Lower lobe of right lung (tissue), 2 donors: ENCODE data around the gene BAHCC1. TPM values are rescaled to one million over a fixed set of nuclear protein-coding genes. Genes with fewer than 3 reads are reported as not detected.
A peak's percentile ranks its signal among the peaks of the same experiment; 100 is the strongest.

Experiments used
- ATAC-seq, 2 donors: fragments of 200-7000 bp; cut with Tn5 transposase; one replicate each; pipeline ENCODE4 v1.9.1; 2020 to 2022; ENCODE audit warnings: mild to moderate bottlenecking in 2 of 2, moderate library complexity in 2 of 2
- DNase-seq: peaks from one replicate; pipeline ENCODE4 v3.0.0-alpha.2; 2020
- H3K27ac ChIP-seq: fragments of 200-600 bp; one replicate; pipeline ENCODE4 v1.8.0; 2022
- H3K27me3 ChIP-seq: fragments of 200-600 bp; one replicate; pipeline ENCODE4 v1.8.0; 2022; ENCODE audit warnings: low read depth
- H3K36me3 ChIP-seq: fragments of 200-600 bp; one replicate; pipeline ENCODE4 v1.8.0; 2022; ENCODE audit warnings: mild to moderate bottlenecking
- H3K4me1 ChIP-seq: fragments of 200-600 bp; one replicate; pipeline ENCODE4 v1.8.0; 2022
- H3K4me3 ChIP-seq: fragments of 200-600 bp; one replicate; pipeline ENCODE4 v1.8.0; 2022; ENCODE audit warnings: mild to moderate bottlenecking
- H3K9me3 ChIP-seq: fragments of 200-600 bp; one replicate; pipeline ENCODE4 v1.8.0; 2022
- CTCF ChIP-seq: fragments of 200-600 bp; IDR thresholded peaks from one replicate; pipeline ENCODE4 v1.8.0; 2022; ENCODE audit warnings: antibody characterized with exemption, mild to moderate bottlenecking
- intact Hi-C: fragments of 100-400 bp; cut with DNase I; formaldehyde crosslinking; loops from one replicate; pipeline ENCODE4 v1.11.0; 2022
- microRNA-seq: library from miRNA; unstranded; fragments of <30 nt; microRNA quantifications from one replicate; pipeline ENCODE4 v1.2.0, GENCODE V29; 2020; ENCODE audit warnings: borderline number of aligned reads
- total RNA-seq: library from RNA; stranded (reverse); fragmentation: NEBNext Ultra II Directional; extraction: Animal tissue kit (Norgen Biotek cat#: 25700); gene quantifications from one replicate; pipeline ENCODE4 v1.2.1, GENCODE V29; 2021
- donor health status: DM: no; HTN: yes; CAD: no; lungs with severe emphysema.

BAHCC1 gene
- total RNA-seq, 1 donor from 2014 or later, result 19.9 TPM

GRCh38 chr17:81514739-81515529 lies 119.7 kb downstream of the BAHCC1 start:
- ATAC-seq (peak; percentile 55 to 58), DNase-seq (peak; percentile 89)
- Histone ChIP-seq H3K27ac (peak overlapping the region; percentile 100), H3K36me3 (peaks cover 19% of the 10 kb centered on the region), H3K4me3 (peak overlapping the region; percentile 94), H3K27me3 (peaks cover 6% of the 10 kb centered on the region), H3K9me3 (no peaks in the 10 kb centered on the region), H3K4me1 (peaks cover 49% of the 10 kb centered on the region)
- TF ChIP-seq CTCF, result no peak
- intact Hi-C loops, result no loop called here

- intact Hi-C loops, result no loop called here
- Histone ChIP-seq H3K9me3 (no peaks in the 10 kb centered on the region), H3K27ac (peak overlapping the region; percentile 100), H3K4me1 (peaks cover 50% of the 10 kb centered on the region), H3K36me3 (peaks cover 13% of the 10 kb centered on the region), H3K4me3 (peak overlapping the region; percentile 94), H3K27me3 (peaks cover 7% of the 10 kb centered on the region)
- ATAC-seq, result no peak
- DNase-seq, result peak; percentile 59
- no peak for TF ChIP-seq CTCF
Observed at GRCh38 chr17:81515530-81516041, 120.3 kb downstream of the BAHCC1 start.

Small RNA genes lying within 50 kb of the gene (microRNA-seq; reads per million reads assigned to microRNA genes)
- gene MIR3186 (not detected), gene MIR4740 (not detected)

Other genes starting within 250 kb of the BAHCC1 start
- gene PVALEF, start 229.9 kb upstream of the BAHCC1 start, total RNA-seq, result not detected
- 64.0 TPM for gene AATK, start 229.2 kb upstream of the BAHCC1 start, total RNA-seq
- 8.3 TPM for gene CEP131, start 172.5 kb upstream of the BAHCC1 start, total RNA-seq
- 43.2 TPM for gene TEPSIN, start 156.4 kb upstream of the BAHCC1 start, total RNA-seq
- gene NDUFAF8, start 156.1 kb upstream of the BAHCC1 start, total RNA-seq, result 24.3 TPM
- gene SLC38A10, start 100.2 kb upstream of the BAHCC1 start, total RNA-seq, result 98.1 TPM
- gene ACTG1, start 117.3 kb downstream of the BAHCC1 start, total RNA-seq, result 1,821 TPM
- 3.3 TPM for gene FSCN2, start 132.9 kb downstream of the BAHCC1 start, total RNA-seq
- gene FAAP100, start 156.9 kb downstream of the BAHCC1 start, total RNA-seq, result 26.0 TPM
- gene NPLOC4, start 241.7 kb downstream of the BAHCC1 start, total RNA-seq, result 69.6 TPM
- gene TSPAN10, start 241.7 kb downstream of the BAHCC1 start, total RNA-seq, result 1.1 TPM